GM10266 (cell line): Measurements from ENCODE around the gene ATXN1.
"Not testable (repeated sequence)": the region's sequence is repeated elsewhere in the genome, so short reads cannot be mapped to it uniquely, and the experiment has no call there.

Source experiments
- DNase-seq: peaks from one replicate; pipeline ENCODE4 v3.0.0; 2012; ENCODE audit errors: extremely low spot score
- CTCF ChIP-seq: IDR thresholded peaks from 2 replicates; pipeline ENCODE4 v1.5.1; 2012; ENCODE audit warnings: mild to moderate bottlenecking, low read depth; ENCODE audit not compliant: control insufficient read depth, insufficient read depth; ENCODE audit errors: missing control alignments

Gene ATXN1

GRCh38 chr6:16468991-16469615 lies 292.2 kb downstream of the ATXN1 start:
- DNase-seq = no peak
- TF ChIP-seq CTCF = no peak

- DNase-seq = no peak
- no peak for TF ChIP-seq CTCF
Measured at GRCh38 chr6:16466800-16467553, 294.3 kb downstream of the ATXN1 start.

GRCh38 chr6:16464045-16464444 lies 297.2 kb downstream of the ATXN1 start:
- no peak for DNase-seq
- no peak for TF ChIP-seq CTCF

- not testable (repeated sequence) for DNase-seq
Measured at GRCh38 chr6:16463246-16463645, 298.0 kb downstream of the ATXN1 start.

- no peak for DNase-seq
- no peak for TF ChIP-seq CTCF
Measured at GRCh38 chr6:16461491-16461890, 299.8 kb downstream of the ATXN1 start.

GRCh38 chr6:16459472-16459871 lies 301.8 kb downstream of the ATXN1 start:
- not testable (repeated sequence) for DNase-seq

- no peak for DNase-seq
- no peak for TF ChIP-seq CTCF
Measured at GRCh38 chr6:16452348-16452747, 308.9 kb downstream of the ATXN1 start.

- no peak for DNase-seq
Measured at GRCh38 chr6:16450821-16451220, 310.4 kb downstream of the ATXN1 start.

More at GRCh38 chr6:16450821-16451220, 310.4 kb downstream of the ATXN1 start:
- TF ChIP-seq CTCF = no peak
